AML-193 (cell line): ENCODE results near the gene ACSF2.

ENCODE experiments used
- DNase-seq, 2 experiments: peaks; one replicate each; lab custom pipeline; 2025; lab: John Stamatoyannopoulos, UW

ACSF2 gene

DNA sequence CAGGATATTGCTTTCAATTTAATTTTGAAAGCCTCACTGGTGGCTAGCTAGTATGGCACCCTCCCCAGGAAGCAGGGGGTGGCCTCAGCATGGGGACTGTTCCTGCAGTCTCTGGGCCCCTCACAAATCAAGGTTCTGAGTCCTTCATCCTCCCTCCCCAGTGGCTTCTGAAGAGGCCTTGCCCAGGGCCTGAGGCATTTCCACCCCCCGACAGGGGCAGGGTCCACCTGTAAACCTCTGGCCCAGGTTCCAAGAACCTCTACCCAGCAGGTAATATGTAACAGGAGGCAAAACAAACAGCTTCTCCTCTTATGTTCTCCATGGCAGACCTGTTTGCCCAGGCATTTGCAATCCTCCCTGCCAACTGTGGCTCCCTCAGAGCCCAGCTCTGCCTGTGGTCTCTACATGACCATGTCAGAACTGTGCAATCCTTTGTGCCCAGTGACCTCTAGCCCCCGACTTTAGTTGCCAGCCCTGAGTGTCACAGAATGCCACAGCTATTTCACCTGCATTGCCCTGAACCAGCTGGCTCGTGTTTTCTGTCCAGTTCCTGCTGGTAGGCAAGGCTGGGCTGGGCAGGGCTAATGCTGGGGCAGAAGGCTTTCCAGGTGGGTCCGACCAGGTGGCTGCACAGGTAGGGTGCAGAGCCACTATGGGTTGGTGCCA, 14.3 kb downstream of the ACSF2 start:
- DNase-seq, result no peak

DNA sequence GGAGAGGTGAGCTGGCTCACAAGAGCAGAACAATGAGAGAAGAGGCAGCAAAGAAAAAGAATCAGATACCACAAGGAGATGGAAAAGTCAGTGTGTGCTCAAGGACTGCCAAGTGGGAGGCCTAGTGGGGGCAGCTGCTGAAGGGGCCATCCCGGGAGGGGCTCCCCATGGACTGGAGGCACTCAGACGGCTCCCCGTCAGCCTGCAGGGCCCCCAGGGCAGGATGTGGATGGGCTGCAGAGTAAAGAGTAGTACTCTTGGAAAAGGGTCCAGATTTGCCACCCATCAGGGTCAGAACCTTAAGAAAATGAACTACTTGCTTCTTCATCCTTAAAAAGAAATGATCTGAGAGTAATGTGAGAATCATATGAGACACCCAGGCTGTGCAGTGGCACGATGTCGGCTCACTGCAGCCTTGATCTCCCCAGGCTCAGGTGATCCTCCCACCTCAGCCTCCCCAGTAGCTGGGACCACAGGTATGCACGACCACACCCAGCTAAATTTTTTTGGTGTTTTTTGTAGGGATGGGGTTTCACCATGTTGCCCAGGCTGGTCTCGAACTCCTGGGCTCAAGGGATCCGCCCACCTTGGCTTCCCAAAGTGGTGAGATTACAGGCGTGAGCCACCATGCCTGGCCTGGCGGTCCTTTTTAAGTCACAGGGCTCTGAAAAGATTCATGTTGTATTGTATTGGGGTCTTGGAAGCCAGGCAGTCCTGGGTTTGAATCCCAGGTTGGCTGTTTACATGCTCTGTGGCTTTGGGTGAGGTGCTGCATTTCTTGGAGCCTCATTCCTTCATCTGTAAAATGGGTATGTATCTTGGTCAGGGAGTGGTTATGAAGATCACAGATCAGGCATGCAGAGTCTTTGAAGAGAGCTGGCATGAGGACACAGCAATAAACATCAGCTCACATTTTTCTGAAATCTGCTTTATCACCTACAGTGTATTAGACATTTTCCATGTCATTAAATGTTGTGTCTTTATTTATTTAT, 15.1 kb downstream of the ACSF2 start:
- no peak for DNase-seq

DNA sequence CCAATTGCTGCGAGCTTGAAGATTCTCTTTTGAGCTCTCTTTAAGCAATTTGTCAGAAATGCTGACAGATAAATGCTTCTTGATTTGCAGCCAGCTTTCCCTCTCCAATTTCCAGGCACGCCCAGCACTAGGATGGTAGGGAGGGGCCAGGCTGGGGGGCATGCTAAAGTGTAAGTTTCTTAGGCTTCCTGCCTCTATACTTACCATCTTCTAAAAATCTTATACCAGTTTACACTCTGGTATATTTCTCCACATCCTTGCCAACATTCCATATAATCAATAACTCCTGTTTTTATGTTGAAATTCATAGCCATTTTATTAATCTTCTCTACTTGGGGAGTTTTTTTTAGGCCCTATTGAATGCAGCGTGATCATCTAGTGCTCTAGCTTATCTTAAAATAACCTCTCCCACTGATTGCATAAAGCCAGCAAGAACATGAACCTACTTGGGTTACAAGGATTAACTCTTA, 17.5 kb downstream of the ACSF2 start:
- no peak for DNase-seq

DNA sequence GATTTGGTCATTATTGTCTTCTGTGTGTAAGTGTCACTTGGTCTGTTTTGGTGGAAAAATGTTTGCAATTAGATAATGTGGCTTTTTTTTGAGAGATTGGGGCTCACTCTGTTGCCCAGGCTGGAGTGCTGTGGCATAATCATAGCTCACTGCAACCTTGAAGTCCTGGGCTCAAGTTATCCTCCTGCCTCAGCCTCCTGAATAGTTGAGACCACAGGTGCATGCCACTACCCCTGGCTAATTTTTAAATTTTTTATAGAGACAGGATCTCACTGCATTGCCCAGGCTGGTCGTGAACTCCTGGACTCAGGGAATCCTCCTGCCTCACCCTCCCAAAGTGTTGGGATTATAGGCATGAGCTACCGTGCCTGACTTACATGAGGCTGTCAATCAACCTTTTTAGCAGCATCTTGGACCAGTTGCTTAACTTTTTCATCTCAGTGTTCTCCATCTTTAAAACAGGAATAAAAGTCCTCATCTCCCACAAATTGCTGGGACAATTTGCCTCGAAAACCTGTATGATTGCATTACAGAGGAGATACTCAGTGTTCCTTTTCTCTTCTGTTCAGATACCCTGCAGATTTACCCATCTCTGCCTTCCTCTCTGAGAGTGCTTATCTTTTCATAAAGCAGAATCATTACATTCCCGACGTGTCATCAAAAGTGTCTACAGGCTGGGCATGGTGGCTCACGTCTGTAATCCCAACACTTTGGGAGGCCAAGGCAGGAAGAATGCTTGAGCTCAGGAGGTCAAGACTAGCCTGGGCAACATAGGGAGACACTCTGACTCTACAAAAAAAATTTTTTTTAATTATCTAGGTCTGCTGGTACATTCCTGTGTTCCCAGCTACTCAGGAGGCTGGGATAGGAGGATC, 19.1 kb downstream of the ACSF2 start:
- no peak for DNase-seq

DNA sequence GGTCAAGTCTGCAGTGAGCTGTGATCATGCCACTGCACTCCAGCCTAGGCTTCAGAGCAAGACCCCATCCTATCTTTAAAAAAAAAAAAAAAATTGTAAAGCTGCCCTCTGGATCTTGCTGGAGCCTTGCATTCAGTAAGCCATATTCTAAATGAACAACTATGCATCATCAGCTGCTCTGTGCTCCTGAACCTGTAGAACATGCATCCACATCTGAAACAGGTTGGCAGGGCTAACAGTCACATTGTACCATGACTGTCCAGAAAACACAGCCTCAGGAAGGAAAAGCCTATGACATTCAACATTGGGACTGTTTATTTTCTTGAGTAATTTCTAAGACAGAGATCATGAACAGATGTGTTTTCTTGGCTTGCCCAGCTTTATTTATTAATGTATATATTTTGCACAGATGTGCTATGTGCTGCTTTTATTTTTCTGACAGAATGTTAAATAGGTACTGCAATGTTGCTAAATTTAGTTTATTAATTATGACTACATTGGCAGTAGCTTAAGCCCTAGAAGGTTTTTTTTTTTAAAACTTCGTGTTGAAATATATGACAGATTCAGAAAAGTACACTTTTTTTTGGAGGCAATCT, 19.8 kb downstream of the ACSF2 start:
- DNase-seq, result no peak

DNA sequence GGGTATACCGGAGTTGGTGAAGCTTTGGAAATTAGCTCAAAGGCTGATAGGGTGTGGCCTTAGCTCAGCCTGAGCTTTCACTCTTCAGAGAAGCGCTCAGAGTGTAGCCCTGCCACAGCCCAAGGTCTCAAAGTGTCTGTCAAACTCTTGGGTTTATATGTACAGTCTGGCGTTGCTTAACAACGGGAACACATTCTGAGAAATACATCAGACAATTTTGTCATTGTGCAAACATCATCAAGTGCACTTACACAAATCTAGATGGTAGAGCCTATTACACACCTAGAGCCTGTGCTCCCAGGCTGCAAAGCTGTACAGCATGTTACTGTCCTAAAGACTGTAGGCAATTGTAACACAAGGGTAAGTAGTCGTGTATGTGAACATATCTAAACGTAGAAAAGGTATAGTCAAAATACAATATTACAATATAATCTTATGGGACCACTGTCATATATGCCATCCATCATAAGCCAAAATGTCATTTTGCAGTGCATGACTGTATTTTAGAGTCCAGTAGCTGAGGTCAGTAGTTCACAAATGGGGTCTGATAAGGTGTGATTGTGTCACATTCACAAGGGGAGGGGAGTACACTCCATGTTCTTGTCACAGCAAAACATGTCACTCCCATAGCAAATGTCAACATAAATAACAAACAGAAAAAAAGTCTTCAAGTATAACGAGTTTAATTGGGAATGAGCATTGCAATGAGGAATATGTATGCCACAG, 22.0 kb downstream of the ACSF2 start:
- no peak for DNase-seq

DNA sequence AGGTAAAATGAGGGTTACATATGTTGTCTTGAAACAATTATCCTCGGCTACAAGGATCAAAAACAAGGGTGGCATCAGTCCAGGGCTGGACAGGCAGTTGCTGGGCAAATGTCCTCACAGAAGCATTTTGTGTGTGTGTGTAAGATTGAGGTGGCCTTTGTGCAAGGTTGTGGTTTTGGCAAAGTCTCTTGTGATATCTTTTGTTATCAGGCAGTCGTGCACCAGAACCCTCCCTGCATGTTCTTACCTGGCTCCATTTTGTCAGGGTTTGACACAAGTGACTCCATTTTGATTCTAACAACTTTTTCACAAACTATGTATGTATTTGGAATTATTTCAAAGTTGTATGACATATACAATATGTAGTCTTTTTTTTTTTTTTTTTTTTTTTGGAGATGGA, 22.6 kb downstream of the ACSF2 start:
- no peak for DNase-seq

DNA sequence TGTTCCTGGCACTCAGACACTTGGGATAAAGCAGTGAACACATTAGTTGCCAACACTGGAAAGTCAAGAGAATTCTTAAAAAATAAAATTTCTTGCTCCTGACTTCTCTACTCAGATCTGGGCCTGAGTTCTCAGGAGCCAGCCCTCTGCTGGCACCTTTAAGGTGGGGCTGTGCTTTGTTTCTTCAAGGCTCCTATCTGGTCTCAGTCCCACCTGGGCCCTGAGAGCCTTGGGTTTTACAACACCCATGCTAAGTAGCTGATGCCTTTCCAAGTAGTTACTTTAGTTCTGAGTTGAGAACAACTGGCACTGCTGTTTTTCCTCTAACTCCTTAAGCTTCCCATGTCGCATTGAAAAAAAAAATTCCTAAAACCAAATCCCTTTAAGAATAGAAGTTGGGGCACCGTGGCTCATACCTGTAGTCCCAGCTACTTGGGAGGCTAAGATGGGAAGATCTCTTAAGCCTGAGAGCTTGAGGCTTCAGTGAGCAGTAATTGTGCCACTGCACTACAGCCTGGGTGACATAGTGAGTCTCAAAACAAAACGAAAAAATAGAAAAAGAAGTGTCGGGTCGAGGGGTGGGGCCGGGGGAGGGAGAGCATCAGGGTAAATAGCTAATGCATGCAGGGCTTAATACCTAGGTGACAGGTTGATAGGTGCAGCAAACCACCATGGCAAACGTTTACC, 26.1 kb downstream of the ACSF2 start:
- DNase-seq, result no peak

DNA sequence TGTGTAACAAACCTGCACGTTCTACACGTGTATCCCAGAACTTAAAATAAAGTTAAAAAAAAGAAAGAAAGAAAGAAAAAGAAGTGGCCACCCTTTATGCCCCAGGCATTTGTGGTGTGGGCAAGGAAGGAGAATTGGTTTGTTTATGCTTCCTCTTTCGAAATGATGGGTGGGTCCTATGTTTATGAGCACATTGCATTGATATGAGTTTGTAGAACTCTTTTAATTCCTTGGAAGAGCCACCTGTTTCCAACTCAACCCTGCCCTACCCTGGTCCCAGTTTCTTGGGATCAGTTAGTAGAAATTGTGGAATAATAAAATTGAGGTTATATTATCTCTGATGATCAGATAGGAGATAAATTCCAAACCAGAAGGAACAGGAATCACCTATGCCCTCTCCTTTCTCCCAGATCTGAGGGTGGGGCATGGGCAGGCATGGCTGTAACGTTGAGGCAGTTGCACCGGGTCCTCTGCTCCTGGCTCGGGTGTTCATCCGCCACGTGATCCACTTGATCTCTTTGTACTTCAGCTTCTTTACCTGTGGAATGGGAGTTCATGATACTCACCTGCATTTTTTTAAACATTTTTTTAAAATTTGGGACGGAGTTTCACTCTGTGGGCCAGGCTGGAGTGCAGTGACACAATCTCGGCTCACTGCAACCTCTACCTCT, 26.7 kb downstream of the ACSF2 start:
- peak; percentile 77 to 83 for DNase-seq

DNA sequence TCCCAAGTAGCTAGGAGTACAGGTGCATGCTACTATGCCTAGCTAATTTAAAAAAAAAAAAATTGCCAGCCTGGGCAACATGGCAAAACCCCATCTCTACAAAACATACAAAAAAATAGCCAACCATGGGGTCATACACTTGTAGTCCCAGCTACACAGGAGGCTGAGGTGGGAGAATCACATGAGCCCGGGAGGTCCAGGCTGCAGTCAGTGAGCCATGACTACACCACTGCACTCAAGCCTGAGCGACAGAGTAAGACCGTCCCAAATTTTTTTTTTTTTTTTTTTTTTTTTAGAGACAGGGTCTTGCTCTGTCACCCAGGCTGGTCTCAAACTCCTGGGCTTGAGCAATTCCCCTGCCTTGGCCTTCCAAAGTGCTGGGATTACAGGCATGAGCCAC, 27.9 kb downstream of the ACSF2 start:
- DNase-seq, result no peak

DNA sequence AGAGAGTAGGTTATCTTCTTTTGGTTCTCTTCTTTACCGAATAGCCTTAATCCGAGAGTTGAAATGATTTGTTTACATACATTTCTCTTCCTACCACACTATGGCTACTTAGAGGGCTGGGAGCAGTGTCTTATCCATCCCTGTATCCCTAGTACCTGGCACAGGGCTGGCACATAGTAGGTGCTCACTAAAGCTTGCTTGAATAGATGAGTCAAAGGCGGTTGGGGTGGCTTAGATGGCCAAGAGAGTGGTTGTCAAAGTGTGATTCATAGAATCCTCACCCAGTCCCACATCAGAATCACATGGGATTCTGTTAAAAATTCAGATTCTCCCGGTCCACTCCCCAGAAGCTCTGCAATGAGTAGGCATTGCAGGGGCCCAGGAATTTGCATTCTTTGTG, 31.6 kb downstream of the ACSF2 start:
- DNase-seq, result no peak

DNA sequence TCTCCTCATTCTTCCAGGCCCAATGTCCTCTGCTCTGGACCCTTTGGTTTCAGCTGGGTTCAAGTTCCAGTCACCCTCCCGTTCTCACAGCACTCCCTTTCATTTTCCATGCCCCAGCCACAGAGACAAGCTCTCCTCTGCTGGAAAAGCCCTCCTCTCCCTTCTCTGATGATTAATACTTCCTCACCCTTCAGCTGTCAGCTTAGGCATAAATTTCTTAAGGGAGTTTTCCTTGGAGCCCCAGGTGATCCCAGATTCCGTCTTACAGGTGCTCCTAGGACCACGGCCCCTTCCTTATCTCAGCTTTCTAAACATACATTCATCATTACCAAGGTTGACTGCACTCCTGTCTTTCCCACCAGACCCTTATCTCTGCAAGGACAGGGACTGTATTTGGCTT, 32.3 kb downstream of the ACSF2 start:
- DNase-seq, result no peak

DNA sequence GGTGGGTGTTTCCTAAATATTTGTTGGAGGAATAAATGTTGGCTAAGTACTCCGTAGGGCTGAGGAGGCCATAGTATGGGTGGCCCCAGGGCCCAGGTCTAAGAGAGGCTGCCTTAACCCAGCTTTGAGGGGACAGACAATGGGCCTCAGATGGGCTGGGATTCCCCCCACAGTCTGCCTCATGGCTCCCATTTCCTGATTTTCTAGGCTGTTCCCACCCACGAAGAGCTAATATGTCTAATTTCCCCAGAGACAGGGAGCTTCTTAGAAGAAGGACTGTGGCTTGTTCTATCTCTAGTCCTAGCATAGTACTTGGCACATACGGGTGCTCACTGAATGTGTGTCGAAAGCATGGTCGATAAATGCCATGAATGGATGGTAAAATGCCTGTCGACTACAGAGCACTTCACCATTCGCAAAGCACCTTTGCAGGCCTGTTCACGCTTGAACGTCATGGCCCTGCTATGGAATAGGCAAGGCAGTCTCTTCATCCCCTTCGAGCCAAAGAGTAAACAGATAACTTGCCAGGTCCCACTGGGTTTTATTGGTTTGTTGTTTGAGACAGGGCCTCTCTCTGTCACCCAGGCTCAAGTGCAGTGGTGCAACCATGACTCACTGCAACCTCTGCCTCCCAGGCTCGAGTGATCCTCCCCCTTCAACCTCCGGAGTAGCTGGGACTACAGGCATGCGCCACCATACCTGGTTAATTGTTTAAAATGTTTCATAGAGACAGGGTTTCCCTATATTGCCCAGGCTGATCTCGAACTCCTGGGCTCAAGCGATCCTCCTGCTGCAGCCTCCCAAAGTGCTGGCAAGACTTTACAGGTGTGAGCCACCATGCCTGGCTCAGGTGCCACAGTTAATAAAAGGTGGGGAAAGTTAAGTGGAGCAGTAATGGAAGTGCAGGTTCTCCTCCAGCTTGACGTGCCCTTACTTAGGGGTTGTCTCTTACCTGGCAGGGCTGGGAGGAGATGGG, 33.0 kb downstream of the ACSF2 start:
- no peak for DNase-seq

DNA sequence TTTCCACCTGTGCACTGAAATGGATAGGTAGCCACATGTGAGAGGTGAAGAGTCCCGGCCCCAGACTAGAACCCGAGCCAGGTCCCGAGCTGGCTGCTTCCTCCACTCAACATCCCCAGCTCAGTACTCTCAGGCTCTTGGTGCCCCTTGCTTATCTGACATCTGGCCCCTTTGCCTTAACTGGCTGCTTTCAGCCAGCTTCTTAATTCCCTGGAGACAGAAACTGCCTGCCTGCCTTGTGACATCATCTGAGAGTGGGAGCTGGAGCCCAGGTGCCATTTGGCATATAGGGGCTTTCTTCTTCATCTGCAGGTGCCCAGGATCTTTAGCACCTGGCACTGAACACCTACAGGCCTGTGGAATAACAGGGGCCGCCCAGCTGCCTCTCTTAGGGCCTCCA, 33.7 kb downstream of the ACSF2 start:
- no peak for DNase-seq

DNA sequence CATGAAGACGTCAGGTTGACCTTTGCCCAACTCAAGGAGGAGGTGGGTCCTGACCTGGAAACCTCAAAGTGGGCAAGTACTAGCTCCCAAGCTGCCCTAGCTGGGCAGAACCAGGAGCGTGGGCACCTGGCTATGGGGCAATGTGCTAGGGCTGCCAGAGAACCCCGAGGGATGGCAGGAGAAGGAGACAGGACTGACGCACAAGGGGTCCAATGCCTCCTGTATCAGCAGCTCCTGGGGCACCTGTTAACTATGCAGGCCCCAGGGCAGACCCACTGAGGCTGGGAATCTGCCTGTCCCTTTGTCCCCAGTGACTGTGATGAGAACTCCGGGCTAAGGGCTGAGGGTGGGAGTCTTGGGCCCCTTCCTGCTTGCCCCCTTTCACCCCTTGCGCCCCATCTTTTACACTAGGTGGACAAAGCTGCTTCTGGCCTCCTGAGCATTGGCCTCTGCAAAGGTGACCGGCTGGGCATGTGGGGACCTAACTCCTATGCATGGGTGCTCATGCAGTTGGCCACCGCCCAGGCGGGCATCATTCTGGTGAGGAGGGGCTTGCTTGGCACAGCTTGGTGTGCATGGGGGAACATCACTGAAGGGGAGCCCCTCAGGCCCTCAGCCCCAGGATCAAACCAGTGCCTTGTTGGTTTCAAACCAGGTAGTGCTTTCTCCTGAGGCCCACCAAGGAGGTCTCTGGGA, 35.0 kb downstream of the ACSF2 start:
- DNase-seq, result no peak

DNA sequence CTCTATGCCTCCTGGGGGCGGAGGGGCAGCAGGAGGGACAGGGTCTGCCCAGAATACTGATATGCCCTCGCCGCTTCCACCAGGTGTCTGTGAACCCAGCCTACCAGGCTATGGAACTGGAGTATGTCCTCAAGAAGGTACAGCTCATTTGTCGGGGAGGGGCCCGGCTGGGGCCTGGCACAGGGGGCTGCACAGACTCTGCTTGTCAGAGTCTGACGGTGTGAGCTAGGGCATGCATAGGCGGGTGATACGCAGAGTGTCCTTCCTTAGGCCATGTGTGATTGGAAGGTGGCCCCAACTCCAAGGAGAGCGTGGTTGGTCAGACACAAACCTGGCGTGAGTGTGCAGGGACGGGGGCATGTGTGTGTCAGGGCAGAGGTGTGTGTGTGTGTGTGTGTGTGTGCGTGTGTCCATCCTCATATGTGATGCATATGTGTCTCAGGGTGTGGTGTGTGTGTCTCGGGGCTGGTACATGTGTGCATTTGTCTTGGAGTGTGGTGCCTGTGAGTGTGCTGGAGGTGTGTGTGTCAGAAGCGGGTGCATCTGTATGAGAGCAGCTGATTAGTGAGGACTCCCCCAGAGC, 35.6 kb downstream of the ACSF2 start:
- DNase-seq, result no peak

DNA sequence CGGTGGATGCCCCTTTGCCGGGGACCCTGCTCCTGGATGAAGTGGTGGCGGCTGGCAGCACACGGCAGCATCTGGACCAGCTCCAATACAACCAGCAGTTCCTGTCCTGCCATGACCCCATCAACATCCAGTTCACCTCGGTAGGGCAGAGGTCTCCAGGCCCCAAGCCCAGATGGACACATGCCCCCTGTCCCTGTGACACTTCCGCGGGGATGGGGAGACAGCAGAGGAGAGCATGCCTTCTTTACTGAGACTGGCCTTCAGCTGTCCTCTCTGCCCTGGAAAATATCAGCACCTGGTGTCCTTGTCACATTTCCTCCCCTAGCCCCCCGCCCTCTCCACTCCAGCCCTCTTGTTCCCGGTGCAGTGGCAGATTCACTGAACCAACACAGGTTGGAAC, 36.4 kb downstream of the ACSF2 start:
- no peak for DNase-seq

DNA sequence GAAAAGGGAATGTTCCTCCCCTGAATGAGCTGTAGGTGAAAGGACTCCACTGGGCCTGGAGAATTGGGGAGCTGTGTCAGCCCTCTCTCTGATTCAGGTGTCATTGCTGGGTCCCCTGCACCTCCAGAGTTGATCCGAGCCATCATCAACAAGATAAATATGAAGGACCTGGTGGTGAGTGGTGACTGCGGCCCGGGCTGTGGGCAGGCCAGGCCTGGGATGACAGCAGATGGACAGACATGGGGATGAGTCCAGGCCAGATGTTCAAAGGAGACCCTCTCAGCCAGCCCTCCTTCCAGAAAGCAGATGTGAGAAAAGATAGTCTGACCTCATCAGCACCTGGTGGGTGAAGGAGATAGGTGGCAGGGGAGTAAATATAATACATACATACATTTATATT, 38.1 kb downstream of the ACSF2 start:
- DNase-seq, result no peak
